Fibroblast of mammary gland (primary cell): Measurements from ENCODE around the gene AMBN.
"Not testable (repeated sequence)": the region's sequence is repeated elsewhere in the genome, so short reads cannot be mapped to it uniquely, and the experiment has no call there.

ENCODE experiments used
- DNase-seq: peaks from one replicate; pipeline ENCODE4 v3.0.0-alpha.2; 2010; ENCODE audit warnings: low read depth
- H3K4me3 ChIP-seq: 2 replicates; pipeline ENCODE4 v1.5.1; 2011; ENCODE audit warnings: low read depth, mild to moderate bottlenecking, low read length, moderate library complexity; ENCODE audit not compliant: control insufficient read depth
- CTCF ChIP-seq: conservative IDR thresholded peaks from 2 replicates; pipeline ENCODE4 v1.5.1; 2011; ENCODE audit warnings: low read depth, low read length, inconsistent platforms; ENCODE audit not compliant: control insufficient read depth, insufficient read depth

Gene AMBN

GRCh38 chr4:70630162-70630561 lies 38.1 kb downstream of the AMBN start:
- TF ChIP-seq CTCF: no peak
- H3K4me3 ChIP-seq: no peak overlapping the region
- DNase-seq: no peak

GRCh38 chr4:70632028-70632427 lies 40.0 kb downstream of the AMBN start:
- no peak overlapping the region for H3K4me3 ChIP-seq
- TF ChIP-seq CTCF: no peak
- peak; percentile 39 for DNase-seq

- DNase-seq: no peak
- no peak overlapping the region for H3K4me3 ChIP-seq
- TF ChIP-seq CTCF: no peak
These were observed 42.4 kb downstream of the AMBN start for GRCh38 chr4:70634482-70634881.

GRCh38 chr4:70637239-70637913 lies 45.3 kb downstream of the AMBN start:
- no peak for TF ChIP-seq CTCF
- DNase-seq: peak; percentile 14
- H3K4me3 ChIP-seq: no peak overlapping the region

GRCh38 chr4:70640192-70640591 lies 48.1 kb downstream of the AMBN start:
- TF ChIP-seq CTCF: no peak
- H3K4me3 ChIP-seq: no peak overlapping the region
- DNase-seq: no peak

- not testable (repeated sequence) for H3K4me3 ChIP-seq, DNase-seq
These were observed 58.7 kb downstream of the AMBN start for GRCh38 chr4:70650741-70651140.

GRCh38 chr4:70651864-70652506 lies 59.9 kb downstream of the AMBN start:
- peak; percentile 53 for DNase-seq
- no peak overlapping the region for H3K4me3 ChIP-seq
- peak; percentile 50 for TF ChIP-seq CTCF
